ENCODE results near the gene FXYD3.

FXYD3 gene

GRCh38 chr19:35077411-35078223 lies 38.0 kb upstream of the FXYD3 start:
- no peak overlapping the region for H3K27ac ChIP-seq

GRCh38 chr19:35079826-35080225 lies 35.8 kb upstream of the FXYD3 start:
- TF ChIP-seq ZFX (IDR thresholded peaks at IDR 0.05; ENCODE audit: borderline replicate concordance) (no peak), CTCF (IDR thresholded peaks at IDR 0.05) (no peak)

More at GRCh38 chr19:35077411-35078223, 38.0 kb upstream of the FXYD3 start:
- TF ChIP-seq ZFX (IDR thresholded peaks at IDR 0.05; ENCODE audit: borderline replicate concordance) (no peak), CTCF (IDR thresholded peaks at IDR 0.05) (no peak)

GRCh38 chr19:35080613-35081170 lies 34.9 kb upstream of the FXYD3 start:
- TF ChIP-seq CTCF (IDR thresholded peaks at IDR 0.05), result no peak
- TF ChIP-seq ZFX (IDR thresholded peaks at IDR 0.05; ENCODE audit: borderline replicate concordance), result no peak
- no peak overlapping the region for H3K27ac ChIP-seq

More at GRCh38 chr19:35079826-35080225, 35.8 kb upstream of the FXYD3 start:
- no peak overlapping the region for H3K27ac ChIP-seq

- H3K27ac ChIP-seq, result no peak overlapping the region
- TF ChIP-seq ZFX (IDR thresholded peaks at IDR 0.05; ENCODE audit: borderline replicate concordance), result no peak
- TF ChIP-seq CTCF (IDR thresholded peaks at IDR 0.05), result no peak
Measured at GRCh38 chr19:35081201-35081600, 34.4 kb upstream of the FXYD3 start.

- TF ChIP-seq ZFX (IDR thresholded peaks at IDR 0.05; ENCODE audit: borderline replicate concordance), result no peak
- no peak for TF ChIP-seq CTCF (IDR thresholded peaks at IDR 0.05)
- H3K27ac ChIP-seq, result no peak overlapping the region
Measured at GRCh38 chr19:35083691-35084508, 31.7 kb upstream of the FXYD3 start.

GRCh38 chr19:35084509-35084762 lies 31.2 kb upstream of the FXYD3 start:
- TF ChIP-seq CTCF (IDR thresholded peaks at IDR 0.05) (no peak), ZFX (IDR thresholded peaks at IDR 0.05; ENCODE audit: borderline replicate concordance) (no peak)
- no peak overlapping the region for H3K27ac ChIP-seq

- no peak for TF ChIP-seq CTCF (IDR thresholded peaks at IDR 0.05)
- no peak for TF ChIP-seq ZFX (IDR thresholded peaks at IDR 0.05; ENCODE audit: borderline replicate concordance)
- no peak overlapping the region for H3K27ac ChIP-seq
Measured at GRCh38 chr19:35085947-35086346, 29.7 kb upstream of the FXYD3 start.
